Fibroblast of skin of left quadriceps (primary cell): ENCODE measurements around the gene TAGLN2.
"Not testable (repeated sequence)": the region's sequence is repeated elsewhere in the genome, so short reads cannot be mapped to it uniquely, and the experiment has no call there.

Experiments
- DNase-seq, 2 experiments: peaks; one replicate each; pipeline ENCODE4 v3.0.0-alpha.2; 2013; ENCODE audit warnings: low read depth in 2 of 2

The TAGLN2 gene

GRCh38 chr1:159900086-159900680 lies 25.1 kb downstream of the TAGLN2 start, which contains the start of gene CFAP45:
CFAP45 (minus strand) TSS chr1:159900165; CDS start chr1:159900098, 67 bp downstream.
- no peak for DNase-seq

GRCh38 chr1:159899634-159900033 lies 25.7 kb downstream of the TAGLN2 start:
- not testable (repeated sequence) for DNase-seq

GRCh38 chr1:159898527-159898926 lies 26.8 kb downstream of the TAGLN2 start:
- DNase-seq, result no peak

GRCh38 chr1:159897962-159898361 lies 27.3 kb downstream of the TAGLN2 start:
- DNase-seq, result no peak

- DNase-seq, result no peak
These were observed 28.8 kb downstream of the TAGLN2 start for GRCh38 chr1:159896546-159896930.

GRCh38 chr1:159895836-159896545 lies 29.3 kb downstream of the TAGLN2 start:
- no peak for DNase-seq

GRCh38 chr1:159895286-159895685 lies 30.0 kb downstream of the TAGLN2 start:
- no peak for DNase-seq

GRCh38 chr1:159892944-159893343 lies 32.4 kb downstream of the TAGLN2 start:
- no peak for DNase-seq

GRCh38 chr1:159891275-159892157 lies 33.8 kb downstream of the TAGLN2 start:
- peak; percentile 61 to 66 for DNase-seq

- no peak for DNase-seq
These were observed 34.9 kb downstream of the TAGLN2 start for GRCh38 chr1:159890390-159890789.

- DNase-seq, result peak; percentile 81 to 86
These were observed 35.5 kb downstream of the TAGLN2 start for GRCh38 chr1:159889821-159890252.

GRCh38 chr1:159889202-159889601 lies 36.1 kb downstream of the TAGLN2 start:
- no peak for DNase-seq

GRCh38 chr1:159884296-159884695 lies 41.0 kb downstream of the TAGLN2 start:
- no peak for DNase-seq

GRCh38 chr1:159883134-159883533 lies 42.2 kb downstream of the TAGLN2 start:
- no peak for DNase-seq

- DNase-seq, result no peak
These were observed 42.8 kb downstream of the TAGLN2 start for GRCh38 chr1:159882527-159882862.

GRCh38 chr1:159881622-159882526 lies 43.4 kb downstream of the TAGLN2 start:
- peak; percentile 94 to 95 for DNase-seq

GRCh38 chr1:159880430-159880829 lies 44.9 kb downstream of the TAGLN2 start:
- DNase-seq, result no peak

GRCh38 chr1:159879977-159880376 lies 45.3 kb downstream of the TAGLN2 start:
- DNase-seq, result peak; percentile 56 to 59

- no peak for DNase-seq
These were observed 46.2 kb downstream of the TAGLN2 start for GRCh38 chr1:159879136-159879535.

GRCh38 chr1:159877695-159878444 lies 47.4 kb downstream of the TAGLN2 start:
- DNase-seq, result no peak
